ENCODE data around the gene PRKAR1A. TPM values are rescaled to one million over a fixed set of nuclear protein-coding genes. Genes with fewer than 3 reads are reported as not detected.
A peak's percentile ranks its signal among the peaks of the same experiment; 100 is the strongest.

PRKAR1A gene
- total RNA-seq, 2 donors from 2014 or later, result 154 to 230 TPM

DNA sequence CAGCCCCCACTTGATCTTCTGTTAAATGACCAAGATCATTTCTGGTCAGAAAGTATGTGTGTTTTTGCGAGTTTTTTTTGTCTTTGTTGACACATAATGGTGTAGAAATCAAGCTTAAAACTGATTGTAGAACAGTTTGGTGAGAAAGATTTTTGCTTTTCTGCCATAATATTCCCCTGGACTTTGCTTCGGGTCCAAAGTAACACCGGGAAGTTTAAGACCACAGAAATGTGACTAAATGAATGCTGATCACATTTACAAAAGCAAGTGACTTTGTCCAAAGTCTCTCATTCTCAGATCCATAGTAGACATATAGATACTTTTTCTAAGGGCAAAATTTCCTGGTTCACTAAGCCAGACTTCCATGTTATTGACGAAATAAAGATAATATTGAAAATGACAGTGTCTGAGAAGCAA lies 86.3 kb downstream of the PRKAR1A start:
- H3K27ac Mint-ChIP-seq, result no peak overlapping the region
- no peak for DNase-seq (ENCODE audit: low spot score)
- H3K9me3 Mint-ChIP-seq, result no peaks in the 10 kb centered on the region
- no peaks in the 10 kb centered on the region for H3K36me3 Mint-ChIP-seq
- H3K27me3 Mint-ChIP-seq, result peaks cover 50 to 72% of the 10 kb centered on the region in 2 donors
- H3K4me3 Mint-ChIP-seq, result no peak overlapping the region
- H3K4me1 Mint-ChIP-seq (ENCODE audit: low read depth in 2 of 2), result peaks cover 4 to 18% of the 10 kb centered on the region in 2 donors
- ATAC-seq, result no peak

DNA sequence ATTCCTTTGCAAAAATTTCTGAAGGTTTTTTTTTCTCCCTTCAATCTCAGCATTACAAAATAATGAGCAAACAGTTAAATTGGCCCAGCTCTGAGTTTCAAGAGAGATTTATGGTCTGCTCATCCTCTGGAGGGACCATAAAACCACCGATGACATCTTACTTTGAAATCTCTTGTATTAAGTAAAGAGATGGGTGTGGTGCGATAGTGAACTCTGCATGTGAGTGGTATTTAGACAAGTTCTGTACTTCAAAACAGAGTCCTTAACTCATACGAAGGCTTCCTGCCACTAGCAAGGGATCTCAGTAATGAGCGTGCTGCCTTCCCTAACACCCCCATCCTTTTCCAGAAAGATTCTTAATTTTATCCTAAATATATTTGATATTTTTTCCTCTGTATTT lies 86.9 kb downstream of the PRKAR1A start:
- Mint-ChIP-seq H3K9me3 (no peaks in the 10 kb centered on the region), H3K27me3 (peaks cover 50 to 73% of the 10 kb centered on the region in 2 donors), H3K27ac (no peak overlapping the region), H3K4me3 (peak overlapping the region; percentile 66), H3K4me1 (ENCODE audit: low read depth in 2 of 2) (peaks cover 4 to 18% of the 10 kb centered on the region in 2 donors), H3K36me3 (no peaks in the 10 kb centered on the region)
- no peak for ATAC-seq
- DNase-seq (ENCODE audit: low spot score), result no peak

- ATAC-seq, result no peak
- Mint-ChIP-seq H3K9me3 (no peaks in the 10 kb centered on the region), H3K36me3 (no peaks in the 10 kb centered on the region), H3K27me3 (peaks cover 50 to 71% of the 10 kb centered on the region in 2 donors), H3K4me1 (ENCODE audit: low read depth in 2 of 2) (peaks cover 4 to 18% of the 10 kb centered on the region in 2 donors), H3K4me3 (peak overlapping the region; percentile 66), H3K27ac (no peak overlapping the region)
- DNase-seq (ENCODE audit: low spot score), result no peak
Observed at GRCh38 chr17:68599552-68600066, 87.4 kb downstream of the PRKAR1A start.

DNA sequence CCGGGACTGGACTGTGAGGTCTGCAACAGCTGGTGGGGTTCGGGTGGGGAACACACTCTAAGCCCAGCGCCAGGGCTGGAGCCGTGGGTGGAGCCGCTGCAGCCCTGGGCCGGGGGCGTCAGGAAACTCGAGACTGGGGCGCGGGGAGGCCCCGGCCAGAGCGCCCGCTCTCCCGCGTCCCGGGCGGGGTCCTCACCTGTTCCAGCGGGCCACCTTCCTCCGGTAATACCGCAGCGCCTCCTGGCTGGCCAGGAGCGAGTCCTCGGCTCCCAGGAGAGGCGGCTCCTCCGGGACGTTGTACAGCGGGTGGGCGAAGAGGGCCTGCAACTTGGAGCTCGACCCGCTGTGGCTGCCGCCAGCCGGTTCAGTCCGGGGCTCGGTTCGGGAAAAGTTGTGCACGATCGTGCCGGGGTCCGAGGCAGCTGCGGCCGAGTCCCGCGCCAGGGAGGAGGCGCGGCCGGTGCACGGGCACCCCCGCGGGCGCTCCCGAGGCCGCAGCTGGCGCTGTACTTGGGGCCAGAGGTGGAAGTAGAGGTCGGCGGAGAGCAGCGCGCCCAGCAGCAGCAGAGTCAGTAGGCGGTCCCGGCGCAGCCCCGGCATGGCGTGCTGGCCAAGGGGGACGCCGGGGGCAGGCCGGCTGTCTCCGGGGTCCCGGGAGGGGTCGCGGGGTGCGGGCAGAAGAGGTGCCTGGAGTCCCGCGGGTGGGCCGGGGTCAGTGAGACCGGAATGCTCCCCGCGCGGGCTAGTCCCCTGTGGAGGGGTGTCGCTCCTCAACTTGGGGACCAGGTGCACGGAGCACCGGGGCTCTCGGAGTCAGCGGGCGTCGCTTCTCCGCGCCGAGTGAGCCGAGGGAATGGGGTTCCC lies 88.1 kb downstream of the PRKAR1A start:
- ATAC-seq (peak; percentile 47 to 60), DNase-seq (ENCODE audit: low spot score) (no peak)
- Mint-ChIP-seq H3K4me1 (ENCODE audit: low read depth in 2 of 2) (peaks cover 4 to 16% of the 10 kb centered on the region in 2 donors), H3K36me3 (no peaks in the 10 kb centered on the region), H3K4me3 (peak overlapping the region; percentile 66), H3K27ac (no peak overlapping the region), H3K27me3 (peaks cover 47 to 71% of the 10 kb centered on the region in 2 donors), H3K9me3 (no peaks in the 10 kb centered on the region)

Other genes starting within 250 kb of the PRKAR1A start
- gene SLC16A6, start 221.3 kb upstream of the PRKAR1A start, total RNA-seq, result 1 to 10 TPM; 2.4 to 5.8 TPM
- gene ARSG, start 220.9 kb upstream of the PRKAR1A start, total RNA-seq, result 1 to 10 TPM; 2.4 to 4.7 TPM
- 10 to 100 TPM; 26.5 to 39.1 TPM for gene WIPI1, start 54.9 kb upstream of the PRKAR1A start, total RNA-seq
- gene FAM20A, start 88.9 kb downstream of the PRKAR1A start, total RNA-seq, result not detected

All from natural killer cell treated with Interleukin-12 subunit alpha and Interleukin-12 subunit beta and Interleukin-15 and Interleukin-18, amount 100 ng/mL, for 72 hours (primary cell).